HG03097 (cell line): Measurements from ENCODE around the gene STK24.

Experiments used
- ATAC-seq: cut with Tn5 transposase; IDR thresholded peaks from one replicate; pipeline ENCODE4 v1.9.1; 2021; ENCODE audit not compliant: unreplicated experiment, low FRiP score

Gene STK24

DNA sequence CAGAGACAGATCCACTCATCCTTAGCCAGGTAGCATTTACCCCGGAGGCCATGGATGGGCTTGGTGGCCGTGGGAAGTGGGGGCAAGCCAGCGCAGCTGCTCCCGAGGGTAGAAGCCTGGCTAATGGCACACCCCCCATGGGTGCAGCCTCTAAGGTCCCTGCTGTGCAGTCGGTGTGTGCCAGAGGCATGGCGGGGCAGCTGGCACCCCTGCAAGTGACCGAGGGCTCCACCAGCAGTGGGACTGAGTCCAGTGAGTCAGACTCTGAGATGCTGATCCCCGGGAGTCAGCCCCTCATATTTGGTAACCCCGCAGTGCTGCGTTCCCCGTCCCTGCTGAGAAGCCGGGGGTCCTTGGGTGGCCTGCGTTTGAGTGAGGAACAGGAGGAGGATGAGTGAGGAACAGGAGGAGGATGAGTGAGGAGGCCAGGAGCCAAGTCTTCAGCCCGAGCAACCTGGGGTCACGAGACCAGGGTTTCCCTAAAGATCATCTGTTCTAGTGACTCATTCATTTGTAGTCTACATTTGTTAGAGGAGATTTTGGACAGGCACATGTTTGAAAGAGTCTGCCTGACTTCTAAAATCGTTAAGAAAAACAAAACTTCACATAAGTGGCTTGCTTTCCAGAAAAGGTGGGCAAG, 180.7 kb downstream of the STK24 start:
- ATAC-seq, result no peak
